Mesothelial cell of epicardium (in vitro differentiated cells): ENCODE results near the gene NAGA. TPM values are rescaled to one million over a fixed set of nuclear protein-coding genes. Genes with fewer than 3 reads are reported as not detected.

Experiments
- DNase-seq, 2 experiments: peaks; one replicate each; pipeline ENCODE4 v3.0.0; 2021; ENCODE audit warnings: low spot score in 2 of 2; ENCODE audit not compliant: unreplicated experiment in 2 of 2
- H3K27ac Mint-ChIP-seq: 2 replicates; pipeline ENCODE4 v1.8.0; 2021; ENCODE audit warnings: mixed read lengths
- H3K27me3 Mint-ChIP-seq: 2 replicates; pipeline ENCODE4 v1.8.0; 2021; ENCODE audit warnings: low read depth, mixed read lengths
- H3K36me3 Mint-ChIP-seq: 2 replicates; pipeline ENCODE4 v1.8.0; 2021; ENCODE audit warnings: mixed read lengths
- H3K4me1 Mint-ChIP-seq: 2 replicates; pipeline ENCODE4 v1.8.0; 2021; ENCODE audit warnings: mixed read lengths
- H3K4me3 Mint-ChIP-seq: 2 replicates; pipeline ENCODE4 v1.8.0; 2021; ENCODE audit warnings: mild to moderate bottlenecking, moderate library complexity, mixed read lengths
- H3K9me3 Mint-ChIP-seq: 2 replicates; pipeline ENCODE4 v1.8.0; 2021; ENCODE audit warnings: mixed read lengths
- total RNA-seq: library from RNA; stranded (reverse); gene quantifications from 3 replicates; pipeline ENCODE4 v1.2.1, GENCODE V29; 2021
- TF ChIP-seq, protein P1 (sequence below): fragments of 200-600 bp; sonication (generic); IDR thresholded peaks from one replicate; pipeline ENCODE4 v1.5.0; 2021; ENCODE audit warnings: antibody characterized with exemption; ENCODE audit not compliant: unreplicated experiment

Gene NAGA
- total RNA-seq, 1 donor from 2014 or later, result 19.5 TPM

DNA sequence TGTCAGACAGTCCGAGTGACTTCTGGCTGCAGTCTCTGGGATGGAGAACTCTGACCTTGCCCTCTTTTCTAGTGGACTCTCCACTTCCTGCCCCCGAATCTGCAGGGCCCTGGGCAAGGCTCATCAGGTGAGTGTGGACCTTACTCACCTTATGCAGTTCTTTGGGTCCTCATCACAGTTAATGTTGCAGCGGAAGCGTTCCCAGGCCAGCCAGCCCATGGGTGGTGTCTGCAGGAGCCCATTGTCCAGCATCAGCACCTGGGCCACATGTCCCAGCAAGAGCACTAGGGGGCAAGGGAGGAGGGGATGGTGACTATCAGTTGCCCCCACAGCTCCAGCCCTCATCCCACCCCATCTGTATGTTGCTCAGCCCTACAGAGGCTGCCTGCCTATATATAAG is 2.3 kb downstream of the NAGA start:
- H3K27ac Mint-ChIP-seq, result no peak overlapping the region
- no peak overlapping the region for H3K4me3 Mint-ChIP-seq
- no peaks in the 10 kb centered on the region for H3K27me3 Mint-ChIP-seq
- no peaks in the 10 kb centered on the region for H3K9me3 Mint-ChIP-seq
- TF ChIP-seq, protein P1, sequence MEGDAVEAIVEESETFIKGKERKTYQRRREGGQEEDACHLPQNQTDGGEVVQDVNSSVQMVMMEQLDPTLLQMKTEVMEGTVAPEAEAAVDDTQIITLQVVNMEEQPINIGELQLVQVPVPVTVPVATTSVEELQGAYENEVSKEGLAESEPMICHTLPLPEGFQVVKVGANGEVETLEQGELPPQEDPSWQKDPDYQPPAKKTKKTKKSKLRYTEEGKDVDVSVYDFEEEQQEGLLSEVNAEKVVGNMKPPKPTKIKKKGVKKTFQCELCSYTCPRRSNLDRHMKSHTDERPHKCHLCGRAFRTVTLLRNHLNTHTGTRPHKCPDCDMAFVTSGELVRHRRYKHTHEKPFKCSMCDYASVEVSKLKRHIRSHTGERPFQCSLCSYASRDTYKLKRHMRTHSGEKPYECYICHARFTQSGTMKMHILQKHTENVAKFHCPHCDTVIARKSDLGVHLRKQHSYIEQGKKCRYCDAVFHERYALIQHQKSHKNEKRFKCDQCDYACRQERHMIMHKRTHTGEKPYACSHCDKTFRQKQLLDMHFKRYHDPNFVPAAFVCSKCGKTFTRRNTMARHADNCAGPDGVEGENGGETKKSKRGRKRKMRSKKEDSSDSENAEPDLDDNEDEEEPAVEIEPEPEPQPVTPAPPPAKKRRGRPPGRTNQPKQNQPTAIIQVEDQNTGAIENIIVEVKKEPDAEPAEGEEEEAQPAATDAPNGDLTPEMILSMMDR, result no peak
- no peak for DNase-seq
- H3K4me1 Mint-ChIP-seq, result peaks cover 27% of the 10 kb centered on the region
- peaks cover 9% of the 10 kb centered on the region for H3K36me3 Mint-ChIP-seq

DNA sequence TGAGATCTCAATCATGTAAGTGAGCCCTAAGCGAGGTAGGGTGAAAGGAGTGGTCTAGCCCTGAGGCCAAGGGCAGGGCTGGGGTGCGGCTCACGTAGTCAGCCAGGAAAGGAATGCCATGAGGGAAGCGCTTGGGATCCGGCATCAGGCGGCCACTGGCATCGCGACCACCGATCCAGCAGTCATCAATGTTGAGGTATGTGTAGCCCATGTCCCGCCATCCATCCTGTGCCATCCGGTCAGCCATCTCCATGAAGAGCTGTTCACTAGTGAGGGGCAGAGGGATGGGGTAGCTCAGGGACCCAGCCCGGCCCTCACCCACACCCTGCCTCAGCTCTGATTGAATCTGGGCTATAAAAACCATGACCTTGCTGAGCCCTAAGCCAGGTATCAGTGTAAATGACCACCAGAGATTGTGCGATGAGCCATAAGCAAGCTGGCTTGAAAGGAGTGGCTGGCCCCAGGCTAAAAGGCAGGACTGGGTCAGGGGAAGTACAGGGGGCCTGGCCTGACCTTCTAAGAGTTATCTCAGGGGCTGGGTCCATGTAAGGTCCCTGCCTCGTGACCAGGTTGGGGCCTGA is 2.9 kb downstream of the NAGA start:
- TF ChIP-seq, protein P1, result no peak
- peak in 1 of 2 experiments; percentile 27 for DNase-seq
- Mint-ChIP-seq H3K9me3 (no peaks in the 10 kb centered on the region), H3K4me3 (no peak overlapping the region), H3K27me3 (no peaks in the 10 kb centered on the region), H3K4me1 (peaks cover 22% of the 10 kb centered on the region), H3K27ac (no peak overlapping the region), H3K36me3 (peaks cover 9% of the 10 kb centered on the region)

DNA sequence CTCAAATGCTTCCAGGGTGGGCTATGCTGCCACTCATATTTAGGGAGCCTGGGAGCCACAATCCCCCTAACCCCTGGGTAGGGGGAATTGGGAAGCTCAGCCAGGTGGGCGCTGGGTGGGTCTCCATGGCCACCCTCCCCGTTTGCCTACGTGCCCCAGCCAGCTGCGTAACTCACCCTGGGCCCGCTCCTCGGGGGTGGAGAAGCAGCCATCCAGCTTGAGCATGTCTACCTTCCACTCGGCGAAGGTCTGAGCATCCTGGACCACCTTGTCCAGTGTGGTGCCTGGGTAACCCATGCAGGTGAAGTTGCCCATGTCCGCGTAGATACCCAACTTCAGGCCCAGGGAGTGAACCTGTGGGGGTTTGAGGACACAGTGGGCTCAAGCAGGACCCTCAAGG is 3.7 kb downstream of the NAGA start:
- peak in 1 of 2 experiments; percentile 34 for DNase-seq
- TF ChIP-seq, protein P1, result no peak
- Mint-ChIP-seq H3K9me3 (no peaks in the 10 kb centered on the region), H3K36me3 (peaks cover 9% of the 10 kb centered on the region), H3K27me3 (no peaks in the 10 kb centered on the region), H3K4me1 (peaks cover 17% of the 10 kb centered on the region), H3K4me3 (no peak overlapping the region), H3K27ac (no peak overlapping the region)

DNA sequence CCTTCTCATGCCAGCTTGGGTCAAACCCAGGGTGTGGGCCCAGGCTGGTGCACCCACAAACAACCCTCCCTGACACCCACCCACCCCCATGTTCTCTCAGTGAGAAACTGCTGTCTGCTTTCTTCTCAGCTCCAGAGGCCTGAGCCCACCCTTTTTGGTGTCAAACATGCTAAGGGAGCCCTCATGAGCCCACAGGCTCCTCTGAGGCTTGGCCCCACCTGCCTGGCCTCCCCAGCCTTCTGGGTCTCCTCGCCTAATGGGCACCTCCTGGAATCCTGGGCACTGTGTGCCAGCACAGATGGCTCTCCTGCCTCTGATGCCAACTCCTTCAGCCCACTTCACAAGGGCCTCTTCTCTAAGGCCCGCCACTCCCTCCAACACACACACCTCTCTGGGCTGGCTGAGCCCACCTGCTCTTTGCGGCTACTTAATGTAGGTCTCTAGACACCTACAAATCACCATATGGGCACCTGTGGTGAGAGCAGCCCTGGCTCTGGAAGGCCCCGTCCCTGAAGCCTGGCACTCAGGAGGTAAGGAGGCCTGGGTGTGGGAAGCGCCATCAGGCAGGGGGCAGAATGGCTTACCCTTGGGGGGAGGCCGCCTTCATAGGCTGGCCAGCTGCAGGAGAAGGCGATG is 4.4 kb downstream of the NAGA start:
- H3K36me3 Mint-ChIP-seq, result peaks cover 9% of the 10 kb centered on the region

DNA sequence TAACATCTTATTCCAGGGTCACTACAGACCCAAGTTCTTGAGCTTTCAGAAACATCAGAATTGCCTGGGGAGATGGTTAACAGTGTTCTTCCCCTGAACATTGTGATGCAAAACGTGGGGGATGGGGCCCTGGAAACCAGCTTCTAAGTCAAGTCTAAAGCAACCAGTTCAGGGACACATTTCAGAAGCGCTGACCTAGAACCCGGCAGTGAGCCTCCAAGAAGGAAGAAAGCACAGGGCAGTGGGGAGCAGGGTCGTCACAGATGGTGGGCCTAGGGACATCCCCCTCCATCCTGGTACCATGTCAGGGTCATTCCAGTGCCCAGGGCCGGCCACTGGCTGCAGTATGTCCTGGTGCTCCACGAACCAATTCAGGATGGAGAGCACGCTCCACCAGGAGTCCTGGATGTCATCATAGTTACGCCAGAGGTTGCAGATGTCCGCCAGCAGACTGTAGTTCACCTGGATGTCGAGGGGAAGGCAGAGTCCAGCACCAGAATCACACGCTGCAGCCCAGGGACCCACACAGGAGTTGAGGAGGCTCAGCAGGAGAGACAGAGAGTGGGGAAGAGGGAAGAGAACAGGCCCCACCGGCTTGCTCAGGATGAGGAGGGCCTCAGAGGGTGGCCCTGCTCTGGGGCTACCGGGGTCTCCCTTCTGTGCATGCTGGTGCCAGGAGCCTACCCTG is 5.0 kb downstream of the NAGA start:
- H3K4me3 Mint-ChIP-seq, result no peak overlapping the region
- H3K9me3 Mint-ChIP-seq, result no peaks in the 10 kb centered on the region
- TF ChIP-seq, protein P1, result no peak
- no peak overlapping the region for H3K27ac Mint-ChIP-seq
- no peaks in the 10 kb centered on the region for H3K27me3 Mint-ChIP-seq
- peaks cover 11% of the 10 kb centered on the region for H3K36me3 Mint-ChIP-seq
- DNase-seq, result no peak
- peaks cover 8% of the 10 kb centered on the region for H3K4me1 Mint-ChIP-seq

More for the DNA sequence above, 4.4 kb downstream of the NAGA start:
- Mint-ChIP-seq H3K4me3 (no peak overlapping the region), H3K27me3 (no peaks in the 10 kb centered on the region), H3K27ac (no peak overlapping the region), H3K4me1 (peaks cover 11% of the 10 kb centered on the region), H3K9me3 (no peaks in the 10 kb centered on the region)
- DNase-seq, result no peak
- TF ChIP-seq, protein P1, result no peak
